C4-2B (cell line): ENCODE data around the gene CORT.

Source experiments
- CTCF ChIP-seq: fragments of 450-650 bp; conservative IDR thresholded peaks from 2 replicates; pipeline ENCODE4 v1.5.1; 2017; ENCODE audit warnings: mild to moderate bottlenecking
- ZFX ChIP-seq: fragments of 450-650 bp; IDR thresholded peaks from 2 replicates; pipeline ENCODE4 v1.6.1; 2017

GRCh38 chr1:10472220-10473144 is 22.7 kb downstream of the CORT start, which contains the start of gene DFFA:
- TF ChIP-seq CTCF (no peak), ZFX (peak; percentile 80)
